Liver (tissue), 9 donors: ENCODE results near the gene GSG1. TPM values are rescaled to one million over a fixed set of nuclear protein-coding genes. Genes with fewer than 3 reads are reported as not detected.

ENCODE experiments used
- DNase-seq: peaks from one replicate; pipeline ENCODE4 v3.0.0-alpha.2; 2017; ENCODE audit warnings: low spot score
- H3K27ac ChIP-seq, 2 donors: one replicate each; pipeline ENCODE4 v1.7.0; 2013; ENCODE audit warnings: inconsistent platforms in 2 of 2, low read length in 2 of 2, control low read depth in 1 of 2, low read depth in 1 of 2, mild to moderate bottlenecking in 1 of 2
- H3K27me3 ChIP-seq, 4 donors: one replicate each; pipeline versions ENCODE4 v1.6.1 to v1.7.0; 2013; ENCODE audit warnings: low read length in 3 of 4, inconsistent platforms in 1 of 4, mild to moderate bottlenecking in 1 of 4, moderate library complexity in 1 of 4; ENCODE audit not compliant: control insufficient read depth in 4 of 4, insufficient read depth in 4 of 4
- H3K36me3 ChIP-seq, 4 donors: one replicate each; pipeline versions ENCODE4 v1.6.1 to v1.7.0; 2013; ENCODE audit warnings: low read length in 3 of 4, mild to moderate bottlenecking in 3 of 4, low read depth in 1 of 4, moderate library complexity in 1 of 4; ENCODE audit not compliant: control insufficient read depth in 4 of 4, insufficient read depth in 3 of 4
- H3K4me1 ChIP-seq, 4 donors: one replicate each; pipeline versions ENCODE4 v1.6.1 to v1.7.0; 2013; ENCODE audit warnings: low read length in 3 of 4, mild to moderate bottlenecking in 3 of 4, moderate library complexity in 1 of 4; ENCODE audit not compliant: control insufficient read depth in 4 of 4, insufficient read depth in 4 of 4
- H3K4me3 ChIP-seq, 3 donors: one replicate each; pipeline versions ENCODE4 v1.6.1 to v1.7.0; 2013; ENCODE audit warnings: low read length in 3 of 3, control low read depth in 1 of 3, low read depth in 1 of 3, mild to moderate bottlenecking in 1 of 3
- H3K9ac ChIP-seq, 2 donors: one replicate each; pipeline ENCODE4 v1.7.0; 2013; ENCODE audit warnings: low read length in 2 of 2, mild to moderate bottlenecking in 2 of 2, moderate library complexity in 2 of 2, control low read depth in 1 of 2, low read depth in 1 of 2
- H3K9me3 ChIP-seq, 4 donors: one replicate each; pipeline versions ENCODE4 v1.6.1 to v1.7.0; 2013; ENCODE audit warnings: low read length in 3 of 4; ENCODE audit not compliant: control insufficient read depth in 4 of 4
- ATF3 ChIP-seq: IDR thresholded peaks from 2 replicates; pipeline ENCODE4 v1.6.1; 2016; ENCODE audit warnings: antibody characterized with exemption
- CTCF ChIP-seq: fragments of 150-350 bp; IDR thresholded peaks from 2 replicates; pipeline ENCODE4 v1.5.1; 2017; ENCODE audit warnings: improper control_type of control experiment, low read depth, low read length; ENCODE audit not compliant: missing input control
- EGR1 ChIP-seq, 2 donors: IDR thresholded peaks; 2 replicates each; pipeline ENCODE4 v1.6.1; 2016 to 2018; ENCODE audit warnings: antibody characterized with exemption in 2 of 2, low read depth in 2 of 2
- FOXA1 ChIP-seq: IDR thresholded peaks from 2 replicates; pipeline ENCODE4 v1.6.1; 2016; ENCODE audit warnings: antibody characterized with exemption
- FOXA2 ChIP-seq: IDR thresholded peaks from 2 replicates; pipeline ENCODE4 v1.6.1; 2016; ENCODE audit warnings: antibody characterized with exemption
- HNF4G ChIP-seq: IDR thresholded peaks from 2 replicates; pipeline ENCODE4 v1.6.1; 2016; ENCODE audit warnings: antibody characterized with exemption
- MAX ChIP-seq: IDR thresholded peaks from 2 replicates; pipeline ENCODE4 v1.6.1; 2016; ENCODE audit warnings: antibody characterized with exemption
- RAD21 ChIP-seq, 2 donors: IDR thresholded peaks; 2 replicates each; pipeline ENCODE4 v1.6.1; 2016; ENCODE audit warnings: antibody characterized with exemption in 2 of 2, mild to moderate bottlenecking in 2 of 2
- REST ChIP-seq: IDR thresholded peaks from 2 replicates; pipeline ENCODE4 v1.6.1; 2016; ENCODE audit warnings: antibody characterized with exemption, mild to moderate bottlenecking
- TAF1 ChIP-seq: conservative IDR thresholded peaks from 2 replicates; pipeline ENCODE4 v1.6.1; 2016; ENCODE audit warnings: antibody characterized with exemption, mild to moderate bottlenecking
- YY1 ChIP-seq: IDR thresholded peaks from 2 replicates; pipeline ENCODE4 v1.6.1; 2016; ENCODE audit warnings: antibody characterized with exemption, mild to moderate bottlenecking
- ZBTB33 ChIP-seq: IDR thresholded peaks from 2 replicates; pipeline ENCODE4 v1.6.1; 2016; ENCODE audit warnings: antibody characterized with exemption
- WGBS: extraction: QIAGEN DNeasy Blood & Tissue Kit; methylation state at CpG from one replicate; pipeline ENCODE4 v1.1.7; 2013; 5-methylcytosine and 5-hydroxymethylcytosine counted together
- polyA plus RNA-seq, 2 donors: library from polyadenylated mRNA; stranded (reverse) in 1 of 2; unstranded in 1 of 2; fragments of 200-250 nt in 1 of 2; fragments of >200 nt in 1 of 2; fragmentation: Nextera tagmentation in 1 of 2; extraction: Ambion mirVana in 1 of 2; gene quantifications; one replicate each; pipeline versions ENCODE4 v1.2.1 to v1.2.3, GENCODE V29; 2013 to 2015
- total RNA-seq, 2 donors: library from RNA; depleted of rRNA; stranded (reverse); fragments of >200 nt; gene quantifications; one replicate each; pipeline ENCODE4 v1.2.3, GENCODE V29; 2014
- donor health status: healthy.
- donor health status: healthy.
- donor health status: healthy.
- donor health status: healthy.
- donor health status: healthy.

The GSG1 gene
- total and polyA plus RNA-seq, 4 donors = not detected

GRCh38 chr12:13101821-13102375 is 1.6 kb downstream of the GSG1 start (continued):
- TF ChIP-seq REST (no peak), TAF1 (no peak)

GRCh38 chr12:13100882-13101769 is 2.3 kb downstream of the GSG1 start:
- Histone ChIP-seq H3K9ac (peak overlapping the region; percentile 21 to 69), H3K27me3 (no peaks in the 10 kb centered on the region), H3K4me3 (peak overlapping the region; percentile 10 to 69 (median 45)), H3K9me3 (no peaks in the 10 kb centered on the region), H3K36me3 (no peaks in the 10 kb centered on the region), H3K27ac (peak overlapping the region; percentile 74 to 81), H3K4me1 (peaks cover 0 to 13% (median 5%) of the 10 kb centered on the region in 4 donors)
- 5% methylated on average over 79 of the region's 79 CpGs for WGBS
- peak; percentile 74 for DNase-seq
- TF ChIP-seq HNF4G (no peak), YY1 (no peak), ZBTB33 (no peak), FOXA2 (no peak), ATF3 (no peak), RAD21 (IDR thresholded peaks at IDR 0.05) (peak in 1 of 2 donors; percentile 39)

- H3K9me3 ChIP-seq = no peaks in the 10 kb centered on the region
- H3K9ac ChIP-seq = peak overlapping the region in 1 of 2 donors; percentile 55
- no peak overlapping the region for H3K4me3 ChIP-seq
- 19% methylated on average over 6 of the region's 6 CpGs for WGBS
- peak overlapping the region; percentile 46 to 74 for H3K27ac ChIP-seq
- no peaks in the 10 kb centered on the region for H3K27me3 ChIP-seq
- no peaks in the 10 kb centered on the region for H3K36me3 ChIP-seq
- TF ChIP-seq CTCF (no peak), FOXA1 (no peak), RAD21 (IDR thresholded peaks at IDR 0.05) (no peak), EGR1 (IDR thresholded peaks at IDR 0.05; ENCODE audit: low read depth in 2 of 2) (no peak), MAX (no peak), ZBTB33 (no peak)
- H3K4me1 ChIP-seq = peaks cover 0 to 13% (median 5%) of the 10 kb centered on the region in 4 donors
- DNase-seq = no peak
Measured at GRCh38 chr12:13100605-13100881, 2.9 kb downstream of the GSG1 start.
